HepG2 (cell line): Measurements from ENCODE around the gene PRRC2A. TPM values are rescaled to one million over a fixed set of nuclear protein-coding genes. Genes with fewer than 3 reads are reported as not detected.
A peak's percentile ranks its signal among the peaks of the same experiment; 100 is the strongest.

Experiments used
- ARNTL ChIP-seq: sonication (generic); formaldehyde crosslinking; IDR thresholded peaks from 2 replicates; pipeline ENCODE4 v1.4.0; 2020; ENCODE audit warnings: mild to moderate bottlenecking, missing genetic modification reagents
- ATF5 ChIP-seq: sonication (generic); formaldehyde crosslinking; IDR thresholded peaks from 2 replicates; pipeline ENCODE4 v1.4.0; 2020; ENCODE audit warnings: mild to moderate bottlenecking, low read depth, missing genetic modification reagents
- GPBP1L1 ChIP-seq: sonication (generic); formaldehyde crosslinking; IDR thresholded peaks from 2 replicates; pipeline ENCODE4 v1.5.0; 2020; ENCODE audit warnings: mild to moderate bottlenecking, missing genetic modification reagents
- HES4 ChIP-seq: sonication (generic); formaldehyde crosslinking; IDR thresholded peaks from 2 replicates; pipeline ENCODE4 v1.9.0; 2021; ENCODE audit warnings: mild to moderate bottlenecking, missing genetic modification reagents, borderline replicate concordance
- HNRNPK ChIP-seq: fragments of 200-400 bp; formaldehyde crosslinking; IDR thresholded peaks from 2 replicates; pipeline ENCODE4 v1.6.1; 2018; ENCODE audit warnings: low read length, low read depth, moderate library complexity, mild to moderate bottlenecking; ENCODE audit not compliant: poor library complexity, severe bottlenecking
- HOXA5 ChIP-seq: sonication (generic); formaldehyde crosslinking; IDR thresholded peaks from 2 replicates; pipeline ENCODE4 v1.4.0; 2020; ENCODE audit warnings: missing genetic modification reagents
- KAT7 ChIP-seq: IDR thresholded peaks from 2 replicates; pipeline ENCODE4 v1.6.1; 2018; ENCODE audit warnings: borderline replicate concordance, missing compliant biosample characterization
- KAT8 ChIP-seq: IDR thresholded peaks from 2 replicates; pipeline ENCODE4 v1.6.1; 2016; ENCODE audit warnings: missing genetic modification reagents, missing compliant biosample characterization
- KMT2A ChIP-seq: sonication (generic); formaldehyde crosslinking; IDR thresholded peaks from 2 replicates; pipeline ENCODE4 v1.4.0; 2020; ENCODE audit warnings: missing genetic modification reagents
- LCORL ChIP-seq, 2 experiments: fragments of 450-650 bp in 1 of 2; sonication (generic) in 1 of 2; formaldehyde crosslinking in 1 of 2; IDR thresholded peaks; 2 replicates each; pipeline versions ENCODE4 v1.5.0 to v1.6.1; 2017 to 2020; ENCODE audit warnings: antibody characterized with exemption in 1 of 2, missing genetic modification reagents in 1 of 2
- MATR3 ChIP-seq: sonication (generic); formaldehyde crosslinking; IDR thresholded peaks from 2 replicates; pipeline ENCODE4 v1.4.0; 2020; ENCODE audit warnings: missing genetic modification reagents
- MAZ ChIP-seq, 2 experiments: sonication (generic) in 1 of 2; formaldehyde crosslinking in 1 of 2; IDR thresholded peaks; 2 replicates each; pipeline versions ENCODE4 v1.5.0 to v1.6.1; 2012 to 2020; ENCODE audit warnings: low read depth in 2 of 2, mild to moderate bottlenecking in 2 of 2, borderline replicate concordance in 1 of 2, improper control_type of control experiment in 1 of 2, low read length in 1 of 2, missing genetic modification reagents in 1 of 2, moderate library complexity in 1 of 2
- NCOA1 ChIP-seq: sonication (generic); formaldehyde crosslinking; IDR thresholded peaks from 2 replicates; pipeline ENCODE4 v1.9.0; 2021; ENCODE audit warnings: missing genetic modification reagents
- NR2C2 ChIP-seq: sonication (generic); formaldehyde crosslinking; IDR thresholded peaks from 2 replicates; pipeline ENCODE4 v1.4.0; 2020; ENCODE audit warnings: missing genetic modification reagents, mild to moderate bottlenecking, moderate library complexity, borderline replicate concordance
- RFX3 ChIP-seq: IDR thresholded peaks from 2 replicates; pipeline ENCODE4 v1.6.1; 2016; ENCODE audit warnings: missing biosample characterization, missing genetic modification reagents
- SETDB1 ChIP-seq: sonication (generic); formaldehyde crosslinking; IDR thresholded peaks from 2 replicates; pipeline ENCODE4 v1.5.1; 2020; ENCODE audit warnings: missing genetic modification reagents, mild to moderate bottlenecking, borderline replicate concordance
- SRSF4 ChIP-seq: fragments of 200-400 bp; formaldehyde crosslinking; IDR thresholded peaks from one replicate; pipeline ENCODE4 v1.6.1; 2018; ENCODE audit warnings: mild to moderate bottlenecking, low read depth, low read length, moderate library complexity; ENCODE audit not compliant: poor library complexity, severe bottlenecking
- ZMYM4 ChIP-seq: sonication (generic); formaldehyde crosslinking; IDR thresholded peaks from 2 replicates; pipeline ENCODE4 v1.8.1; 2023; ENCODE audit warnings: mild to moderate bottlenecking, missing genetic modification reagents
- ZNF17 ChIP-seq: sonication (generic); formaldehyde crosslinking; IDR thresholded peaks from 2 replicates; pipeline ENCODE4 v1.5.0; 2020; ENCODE audit warnings: mild to moderate bottlenecking, missing genetic modification reagents
- ZNF30 ChIP-seq: sonication (generic); formaldehyde crosslinking; IDR thresholded peaks from 2 replicates; pipeline ENCODE4 v1.5.0; 2020; ENCODE audit warnings: mild to moderate bottlenecking, missing genetic modification reagents
- ZNF44 ChIP-seq: sonication (generic); formaldehyde crosslinking; IDR thresholded peaks from 2 replicates; pipeline ENCODE4 v1.5.1; 2020; ENCODE audit warnings: mild to moderate bottlenecking, missing genetic modification reagents
- ZNF564 ChIP-seq: sonication (generic); formaldehyde crosslinking; IDR thresholded peaks from 2 replicates; pipeline ENCODE4 v1.8.1; 2023; ENCODE audit warnings: mild to moderate bottlenecking, missing genetic modification reagents
- ZNF572 ChIP-seq: sonication (generic); formaldehyde crosslinking; IDR thresholded peaks from 2 replicates; pipeline ENCODE4 v1.5.1; 2020; ENCODE audit warnings: mild to moderate bottlenecking, missing genetic modification reagents
- ZNF598 ChIP-seq: sonication (generic); formaldehyde crosslinking; IDR thresholded peaks from 2 replicates; pipeline ENCODE4 v1.5.1; 2020; ENCODE audit warnings: mild to moderate bottlenecking, missing genetic modification reagents, borderline replicate concordance
- ZNF678 ChIP-seq: sonication (generic); formaldehyde crosslinking; IDR thresholded peaks from 2 replicates; pipeline ENCODE4 v1.4.0; 2020; ENCODE audit warnings: mild to moderate bottlenecking, missing genetic modification reagents
- ZNF782 ChIP-seq: sonication (generic); formaldehyde crosslinking; IDR thresholded peaks from 2 replicates; pipeline ENCODE4 v1.4.0; 2020; ENCODE audit warnings: missing genetic modification reagents, mild to moderate bottlenecking, borderline replicate concordance
- polyA plus RNA-seq, 8 experiments: library from polyadenylated mRNA; depleted of rRNA in 3 of 8; stranded (reverse) in 7 of 8; unstranded in 1 of 8; fragments of >200 nt; fragmentation: Illumina TruSeq in 4 of 8; extraction: Trizol in 4 of 8; gene quantifications; 2 replicates each; pipeline versions ENCODE4 v1.2.1 to v1.2.3, GENCODE V29; 2011 to 2016; ENCODE audit warnings: low read depth in 4 of 8, missing spikeins in 1 of 8, mixed read lengths in 1 of 8; ENCODE audit not compliant: insufficient read depth in 1 of 8
- total RNA-seq, 5 experiments: library from RNA; depleted of rRNA; stranded (reverse); fragments of >200 nt; fragmentation: Illumina TruSeq; extraction: Trizol; gene quantifications; 2 replicates each; pipeline ENCODE4 v1.2.3, GENCODE V29; 2016; ENCODE audit warnings: low read depth in 1 of 5
- TF ChIP-seq, protein P1 (sequence below): sonication (generic); formaldehyde crosslinking; IDR thresholded peaks from 2 replicates; pipeline ENCODE4 v1.5.1; 2020; ENCODE audit warnings: missing genetic modification reagents, mild to moderate bottlenecking, borderline replicate concordance

PRRC2A gene
- total and polyA plus RNA-seq, 2 of the 13 experiments (the other 11 are each of a cell fraction or from before 2014, with no cell fraction given) = 38.9 to 47.4 TPM

DNA sequence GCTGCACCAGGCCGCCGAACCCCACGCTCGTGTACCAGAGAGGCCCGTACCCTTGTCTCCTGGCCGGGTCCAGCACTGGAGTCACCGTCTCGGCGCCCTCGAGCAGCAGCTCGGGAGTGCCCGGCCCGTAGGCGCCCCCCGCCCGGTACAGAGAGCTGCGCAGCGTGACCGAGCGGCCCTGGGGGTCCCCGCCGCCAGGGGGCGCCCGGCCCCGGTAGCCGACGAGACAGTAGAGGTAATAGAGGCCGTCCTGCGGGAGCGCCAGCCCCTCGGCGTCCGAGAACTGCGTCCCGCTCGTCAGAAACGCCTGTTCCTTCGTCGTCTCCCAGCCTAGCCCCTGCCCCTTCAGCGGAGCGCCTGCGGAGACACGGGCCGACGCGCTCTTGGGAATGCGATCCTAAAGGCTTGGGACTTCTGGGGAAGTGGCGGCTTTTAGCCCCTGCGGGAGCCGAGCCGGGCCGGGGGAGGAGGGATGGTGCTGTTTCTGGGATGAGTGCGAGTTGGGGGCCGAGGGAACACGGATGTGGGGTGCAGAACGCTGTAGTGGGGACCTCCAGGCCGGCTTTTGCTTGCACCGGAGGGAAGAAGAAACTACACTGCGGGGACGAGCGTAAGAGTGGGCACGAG is 39.6 kb upstream of the PRRC2A start (continued):
- peak; percentile 38 for TF ChIP-seq HNRNPK
- peak; percentile 27; the same call in 1 of the 2 replicates for TF ChIP-seq ZNF782
- TF ChIP-seq RFX3 (CRISPR knock-in tag) = no peak
- TF ChIP-seq ZNF564 (CRISPR knock-in tag) = peak; percentile 82; the same call in 1 of the 2 replicates
- TF ChIP-seq HOXA5 = peak; percentile 66; the same call in 1 of the 2 replicates
- no peak for TF ChIP-seq ATF5 (CRISPR knock-in tag)
- no peak for TF ChIP-seq MAZ (IDR thresholded peaks at IDR 0.05; ENCODE audit: borderline replicate concordance, low read depth, low read length)
- peak; percentile 85 for TF ChIP-seq MAZ (CRISPR knock-in tag; IDR thresholded peaks at IDR 0.05; ENCODE audit: low read depth)
- no peak for TF ChIP-seq ZNF572 (CRISPR knock-in tag)
- peak; percentile 33; the same call in 1 of the 2 replicates for TF ChIP-seq ZNF598
- no peak for TF ChIP-seq SRSF4
- TF ChIP-seq GPBP1L1 (CRISPR knock-in tag) = no peak
- peak; percentile 74 for TF ChIP-seq ZMYM4
- TF ChIP-seq SETDB1 (CRISPR knock-in tag) = no peak
- no peak for TF ChIP-seq MATR3 (CRISPR knock-in tag)
- TF ChIP-seq HES4 (CRISPR knock-in tag) = 0 out of 2 replicates have a peak, but pooled peaks have one; percentile 20
- TF ChIP-seq NR2C2 = no peak
- peak; percentile 89; the same call in 1 of the 2 replicates for TF ChIP-seq ZNF678 (CRISPR knock-in tag)
- TF ChIP-seq KAT8 (CRISPR knock-in tag) = peak; percentile 75
- no peak for TF ChIP-seq LCORL (IDR thresholded peaks at IDR 0.05)
- TF ChIP-seq LCORL (CRISPR knock-in tag; IDR thresholded peaks at IDR 0.05) = peak; percentile 87
- TF ChIP-seq KMT2A = peak; percentile 72; the same call in 1 of the 2 replicates
- peak; percentile 51; the same call in 1 of the 2 replicates for TF ChIP-seq ARNTL (CRISPR knock-in tag)
- TF ChIP-seq, protein P1, sequence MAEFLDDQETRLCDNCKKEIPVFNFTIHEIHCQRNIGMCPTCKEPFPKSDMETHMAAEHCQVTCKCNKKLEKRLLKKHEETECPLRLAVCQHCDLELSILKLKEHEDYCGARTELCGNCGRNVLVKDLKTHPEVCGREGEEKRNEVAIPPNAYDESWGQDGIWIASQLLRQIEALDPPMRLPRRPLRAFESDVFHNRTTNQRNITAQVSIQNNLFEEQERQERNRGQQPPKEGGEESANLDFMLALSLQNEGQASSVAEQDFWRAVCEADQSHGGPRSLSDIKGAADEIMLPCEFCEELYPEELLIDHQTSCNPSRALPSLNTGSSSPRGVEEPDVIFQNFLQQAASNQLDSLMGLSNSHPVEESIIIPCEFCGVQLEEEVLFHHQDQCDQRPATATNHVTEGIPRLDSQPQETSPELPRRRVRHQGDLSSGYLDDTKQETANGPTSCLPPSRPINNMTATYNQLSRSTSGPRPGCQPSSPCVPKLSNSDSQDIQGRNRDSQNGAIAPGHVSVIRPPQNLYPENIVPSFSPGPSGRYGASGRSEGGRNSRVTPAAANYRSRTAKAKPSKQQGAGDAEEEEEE (CRISPR knock-in tag) = no peak
- TF ChIP-seq ZNF17 (CRISPR knock-in tag) = no peak
- no peak for TF ChIP-seq KAT7
- peak; percentile 81; the same call in 1 of the 2 replicates for TF ChIP-seq ZNF30 (CRISPR knock-in tag)
- no peak for TF ChIP-seq ZNF44 (CRISPR knock-in tag)
- peak; percentile 91; the same call in 1 of the 2 replicates for TF ChIP-seq NCOA1 (CRISPR knock-in tag)
